GM21447 (cell line): ENCODE data around the gene ACOXL.
A peak's percentile ranks its signal among the peaks of the same experiment; 100 is the strongest.

Experiments
- ATAC-seq: cut with Tn5 transposase; IDR thresholded peaks from one replicate; pipeline ENCODE4 v1.9.1; 2021; ENCODE audit not compliant: unreplicated experiment

The ACOXL gene

DNA sequence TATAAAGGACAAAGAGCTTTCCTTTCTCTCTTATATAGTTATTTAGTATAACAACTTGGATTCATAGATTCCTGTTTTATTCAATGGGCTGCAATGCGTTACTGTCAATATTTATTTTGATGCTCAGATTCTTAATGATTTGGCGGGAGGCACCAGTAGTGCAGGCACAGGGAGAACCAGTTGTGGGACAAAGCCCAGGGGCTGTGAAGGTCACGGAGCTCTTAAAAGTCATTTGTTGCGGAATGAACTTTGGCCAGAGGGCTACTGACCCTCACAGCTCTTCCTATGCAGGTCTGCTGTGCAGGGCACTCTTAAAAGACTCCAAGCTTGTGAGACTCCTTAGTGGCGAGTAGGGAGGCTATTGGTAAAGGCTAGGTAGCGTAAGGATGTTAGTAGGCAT lies 422.4 kb downstream of the ACOXL start:
- no peak for ATAC-seq

DNA sequence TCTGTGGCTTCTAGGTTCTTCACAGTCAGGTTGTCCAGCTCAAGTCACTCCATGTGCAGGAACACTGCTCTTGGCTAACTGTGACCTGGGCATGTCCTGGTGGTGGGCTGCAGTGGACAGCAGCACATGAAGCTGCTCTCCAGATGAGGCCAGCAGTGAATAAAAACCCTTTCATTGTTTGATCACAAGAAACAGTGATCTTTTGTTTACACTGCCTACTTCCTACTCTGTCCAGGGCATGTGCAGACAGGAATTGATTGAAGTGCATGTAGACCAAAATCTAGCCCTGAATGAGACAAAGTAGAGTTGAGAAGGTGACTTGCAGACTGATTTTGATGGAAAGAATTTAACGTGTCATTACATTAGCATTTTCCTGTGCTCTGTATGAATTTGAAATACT lies 423.2 kb downstream of the ACOXL start:
- no peak for ATAC-seq

DNA sequence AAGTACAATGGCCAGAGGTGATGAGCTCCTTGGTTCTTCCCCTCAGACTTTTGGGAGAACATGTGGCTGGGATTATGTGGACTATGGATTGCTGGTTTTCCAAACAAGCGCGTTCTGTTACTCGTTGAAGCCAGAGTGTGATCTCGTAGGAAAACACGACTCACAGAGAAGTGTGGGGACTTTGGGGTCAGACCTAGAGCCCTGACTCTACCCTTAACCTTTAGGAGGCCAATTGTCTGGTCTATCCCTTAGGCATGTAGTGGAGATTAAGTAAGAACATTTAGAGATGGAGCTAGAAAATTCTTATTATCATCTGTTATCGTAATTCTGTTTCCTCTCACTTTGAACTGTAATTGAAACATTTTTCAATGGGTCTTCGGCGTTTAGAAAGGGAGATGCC lies 424.2 kb downstream of the ACOXL start:
- ATAC-seq: no peak

DNA sequence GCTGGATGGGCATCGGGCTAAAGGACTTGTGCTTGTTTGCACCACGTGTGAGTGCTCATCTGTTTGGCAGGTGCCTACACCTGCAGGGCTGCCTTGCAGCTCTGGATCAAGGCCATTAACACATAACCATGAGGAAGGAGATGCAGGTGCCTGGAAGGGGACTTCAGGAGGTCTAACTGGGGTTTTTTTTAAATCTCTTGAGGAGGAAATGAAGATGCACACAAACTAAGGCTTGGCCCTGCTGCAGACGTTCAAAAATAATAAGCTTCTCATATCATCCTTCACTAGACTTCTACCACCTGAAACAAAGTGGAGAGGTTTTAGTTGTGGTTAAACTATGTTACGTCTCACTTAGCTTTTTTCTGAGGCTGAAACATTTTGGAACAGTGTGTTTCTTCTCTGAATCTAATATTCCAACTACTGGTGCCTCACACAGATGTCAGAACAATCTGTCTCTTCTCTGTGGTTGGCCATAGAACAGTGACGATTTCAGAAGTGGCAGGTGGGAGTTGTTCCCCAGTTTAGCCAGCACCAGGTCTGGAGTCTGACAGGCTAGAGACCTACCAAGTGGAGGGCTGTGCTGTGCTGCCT lies 424.8 kb downstream of the ACOXL start:
- peak; percentile 51 for ATAC-seq

DNA sequence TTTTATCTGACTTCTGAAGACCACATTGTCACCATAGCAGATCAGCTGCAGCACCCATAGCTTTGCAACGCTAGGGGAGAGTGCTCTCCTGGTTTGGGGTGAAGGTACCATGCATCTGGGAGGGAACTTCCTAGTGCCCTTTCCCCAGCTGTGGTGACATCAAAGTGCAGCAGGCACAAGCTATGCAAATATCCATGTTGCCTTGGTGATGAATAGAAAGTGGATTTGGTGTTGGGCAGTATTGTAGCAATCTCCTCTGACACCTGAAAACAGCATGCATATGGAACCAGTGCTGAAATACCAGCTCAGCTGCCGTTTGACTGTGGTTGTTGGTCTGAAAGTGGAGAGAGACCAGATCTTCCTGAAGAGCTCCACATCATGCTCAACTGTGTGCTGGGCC lies 425.4 kb downstream of the ACOXL start:
- peak; percentile 55 for ATAC-seq

DNA sequence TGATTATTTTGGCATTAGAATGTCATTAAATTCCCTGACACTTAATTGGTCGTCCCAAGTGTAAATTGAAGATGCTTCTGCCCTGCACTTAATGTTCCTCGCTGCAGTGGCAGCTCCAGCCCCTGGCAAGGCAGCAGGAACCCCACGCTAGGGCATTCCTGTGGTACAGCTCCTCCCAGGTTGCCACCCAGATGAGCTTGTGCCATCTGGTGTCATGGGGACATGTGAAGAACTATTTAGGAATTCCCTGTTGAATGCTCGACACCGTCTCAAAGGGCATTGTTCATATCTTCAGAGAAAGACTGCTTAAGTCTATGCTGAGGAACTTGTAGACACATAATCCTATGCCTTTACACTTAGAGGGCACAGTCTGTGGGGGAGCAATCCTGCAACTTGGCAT lies 427.3 kb downstream of the ACOXL start:
- no peak for ATAC-seq

DNA sequence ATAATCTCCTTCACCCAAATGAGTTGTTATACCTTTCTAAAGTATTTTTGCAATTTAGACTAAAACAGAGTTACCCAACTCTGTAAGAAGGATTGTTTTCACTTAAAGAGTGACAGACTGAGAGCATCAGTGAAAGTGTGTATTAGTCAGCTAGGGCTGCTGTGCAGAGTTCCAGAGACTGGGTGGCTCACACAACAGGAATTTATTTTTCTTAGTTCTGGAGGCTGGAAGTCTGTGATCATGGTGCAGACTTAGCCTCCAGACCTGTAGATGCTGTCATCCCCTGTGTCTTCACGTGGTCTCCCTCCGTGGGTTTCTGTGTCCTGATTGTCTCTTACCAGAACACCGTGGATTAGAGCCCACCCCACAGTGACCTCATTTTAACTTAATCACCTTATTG lies 428.4 kb downstream of the ACOXL start:
- no peak for ATAC-seq

DNA sequence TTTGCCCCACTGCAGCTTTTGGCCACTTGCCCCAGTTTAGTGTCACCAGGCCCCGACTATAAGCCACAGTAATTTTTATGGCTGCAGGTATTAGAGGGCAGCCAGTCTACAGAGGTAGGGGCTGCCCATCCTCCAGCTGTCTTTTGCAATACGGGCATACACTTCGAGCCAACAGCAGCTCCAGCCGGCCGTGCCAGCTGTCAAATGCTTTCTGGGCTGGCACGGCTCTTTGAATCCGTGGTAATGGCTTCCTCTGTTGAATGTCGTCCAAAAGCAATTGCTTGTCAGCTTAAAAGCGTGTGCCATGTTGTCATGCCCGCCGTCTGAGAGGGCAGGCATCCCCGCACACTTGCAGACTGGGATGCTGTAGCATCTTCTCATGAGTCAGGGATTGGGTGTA lies 429.6 kb downstream of the ACOXL start:
- no peak for ATAC-seq

DNA sequence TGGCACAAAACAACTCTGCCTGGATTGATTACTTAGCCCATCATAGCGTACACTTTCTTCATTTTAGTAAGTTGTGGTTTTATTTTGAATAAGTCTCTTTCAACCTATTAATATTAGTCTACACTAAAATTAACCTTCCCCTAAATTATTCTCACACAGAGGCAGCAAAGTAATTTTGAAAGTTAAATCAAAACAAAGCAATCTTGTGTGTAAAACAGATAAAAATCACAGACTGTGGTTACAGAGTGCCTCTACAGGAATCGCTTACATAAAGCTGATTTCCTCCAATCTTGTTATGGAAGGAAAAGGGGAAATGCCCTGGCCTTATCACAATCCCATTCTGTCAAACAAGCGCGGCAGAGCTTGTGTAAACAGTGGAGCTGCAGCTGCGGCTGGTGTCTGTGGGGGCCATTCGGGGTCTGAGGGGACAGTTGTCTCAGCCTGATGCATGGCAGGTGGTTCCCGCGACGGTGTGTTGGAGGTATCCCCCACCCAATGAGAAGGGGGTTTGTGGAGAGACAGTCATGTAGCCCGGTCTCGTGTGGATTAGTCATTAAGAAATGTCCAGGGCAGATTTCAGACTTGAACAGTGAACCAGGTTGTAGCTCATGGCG lies 430.5 kb downstream of the ACOXL start:
- ATAC-seq: no peak

DNA sequence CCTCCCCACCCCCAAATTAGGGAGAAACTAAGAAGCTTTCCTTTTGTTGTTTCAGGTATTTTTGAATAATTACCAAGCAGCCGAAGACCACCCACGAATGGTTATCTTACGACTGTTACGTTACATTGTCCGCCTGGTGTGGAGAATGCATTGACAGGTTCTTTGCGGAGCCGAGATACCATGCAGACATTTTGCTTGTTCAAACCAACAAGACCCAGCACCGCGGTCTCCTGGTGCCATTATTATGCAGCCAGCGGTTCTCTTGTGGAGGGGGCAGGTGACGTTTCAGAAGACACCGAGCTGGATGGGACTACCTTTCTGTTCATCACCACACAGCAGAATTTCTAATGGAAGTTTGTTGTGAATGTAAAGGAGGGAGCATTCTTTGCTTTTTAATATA lies 431.7 kb downstream of the ACOXL start:
- ATAC-seq: no peak

DNA sequence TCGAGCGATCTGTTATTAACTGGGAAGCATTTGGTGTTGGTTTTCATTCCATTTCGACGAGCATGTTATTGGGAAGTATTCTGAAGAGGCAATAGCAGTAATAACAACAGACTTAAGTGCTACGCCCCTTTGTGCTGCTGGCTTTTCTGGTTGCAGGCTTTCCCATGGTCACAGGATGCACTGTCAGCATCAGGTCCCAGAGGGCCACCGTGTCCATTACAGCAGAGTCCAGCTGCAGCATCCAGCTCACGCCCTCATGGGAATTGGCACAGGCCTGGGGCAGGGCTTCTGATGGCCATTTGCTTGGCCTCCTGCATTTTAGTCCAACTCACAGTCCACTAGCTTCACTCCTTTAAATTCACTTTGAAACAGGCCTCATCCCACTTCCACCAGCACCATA lies 432.7 kb downstream of the ACOXL start:
- ATAC-seq: no peak

DNA sequence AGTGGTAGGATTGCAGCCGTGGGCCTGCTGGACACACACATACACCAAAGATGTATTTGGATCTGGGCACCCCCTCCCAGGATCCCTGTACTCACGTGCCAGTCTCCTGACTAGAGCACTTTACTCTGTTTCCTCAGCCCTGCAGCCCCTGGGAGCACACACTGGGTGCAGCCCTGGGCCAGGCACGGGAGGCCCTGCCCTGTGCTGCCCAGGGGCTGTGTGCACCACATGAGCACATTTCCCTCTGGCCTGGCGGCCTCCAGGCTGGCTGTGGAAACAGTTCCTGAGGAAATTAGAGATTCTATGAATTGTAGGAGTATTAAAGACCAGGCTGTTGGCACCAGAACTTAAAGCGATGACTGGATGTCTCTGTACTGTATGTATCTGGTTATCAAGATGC lies 433.7 kb downstream of the ACOXL start:
- ATAC-seq: no peak

DNA sequence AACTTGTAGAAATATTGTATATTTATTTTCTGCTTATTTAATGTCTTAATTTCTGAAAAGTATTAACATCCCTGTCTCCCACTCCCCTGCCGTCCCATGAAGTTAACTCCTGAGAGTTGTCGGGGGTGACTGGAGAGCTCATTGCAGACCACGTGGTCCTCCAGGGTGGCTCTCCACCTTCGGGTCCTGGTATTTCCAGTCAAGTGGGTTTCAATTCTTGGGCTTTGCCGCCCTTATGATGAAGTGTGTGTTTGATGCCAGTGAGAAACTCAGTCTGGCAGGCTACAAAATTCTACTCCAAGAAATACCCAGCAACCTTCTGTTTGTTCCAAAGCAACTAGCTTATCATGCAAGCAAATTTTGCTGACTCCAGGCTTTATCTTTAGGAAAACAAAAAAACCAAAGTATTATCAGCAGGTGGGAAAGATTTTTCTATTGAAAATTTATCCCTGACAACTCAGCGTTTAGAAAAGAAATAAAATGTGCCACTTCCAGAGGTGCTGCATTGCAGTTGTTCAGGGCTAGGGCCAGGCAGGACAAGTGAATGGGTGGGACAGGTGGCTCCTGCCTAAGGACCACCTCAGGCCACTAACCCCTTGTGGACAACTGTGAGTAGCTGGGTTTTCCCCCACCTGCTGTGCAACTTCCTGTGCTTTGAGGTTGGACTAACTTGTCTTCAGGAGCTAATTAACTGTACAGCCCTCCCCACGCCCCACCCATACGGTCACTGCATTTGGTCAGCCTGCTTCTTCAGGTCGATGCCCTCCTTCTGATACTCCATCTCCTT lies 434.9 kb downstream of the ACOXL start:
- no peak for ATAC-seq

DNA sequence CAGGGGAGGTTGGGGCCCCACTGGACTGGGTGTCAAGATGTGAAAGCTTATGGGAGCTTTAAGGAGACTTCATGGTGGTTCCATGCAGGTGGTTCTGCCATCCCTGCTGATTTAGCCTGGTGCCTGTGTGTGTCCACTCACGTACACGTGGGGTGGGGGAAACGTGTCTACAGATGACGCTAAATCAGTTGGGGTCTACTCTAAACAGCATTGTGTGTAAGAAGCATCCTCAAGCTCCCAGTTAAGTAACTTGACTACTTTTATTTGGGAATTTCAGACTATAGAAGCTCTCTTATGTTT lies 435.4 kb downstream of the ACOXL start:
- ATAC-seq: no peak
